Measurements from ENCODE around the gene NLRC5.

DNA sequence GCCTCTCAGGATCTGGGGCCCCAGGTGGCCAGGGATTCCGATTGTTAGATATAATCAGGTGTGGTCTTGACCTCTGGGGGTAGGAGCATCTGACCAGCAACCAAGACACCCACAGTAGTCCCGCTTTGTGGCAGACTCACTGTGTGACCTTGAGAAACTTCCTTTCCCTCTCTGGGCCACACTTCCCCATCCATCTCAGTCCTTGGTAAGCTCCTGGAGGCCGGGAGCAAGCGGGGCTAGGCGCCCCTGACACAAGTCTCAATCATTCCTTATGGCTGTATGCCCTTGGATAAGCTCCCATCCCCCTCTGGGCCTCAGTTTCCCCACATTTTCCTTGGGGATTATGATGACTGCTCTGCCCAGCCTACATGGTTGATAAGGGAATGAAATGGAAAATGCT is 124.3 kb downstream of the NLRC5 start:
- TF ChIP-seq SP1 (IDR thresholded peaks at IDR 0.05) = no peak
- no peak for TF ChIP-seq FOXM1 (IDR thresholded peaks at IDR 0.05; ENCODE audit: borderline replicate concordance)
- no peak for TF ChIP-seq ELF4 (IDR thresholded peaks at IDR 0.05)
